WTC11 (cell line): ENCODE measurements around the gene TMPRSS3.

Experiments
- CTCF ChIP-seq: fragments of 200-600 bp; IDR thresholded peaks from 2 replicates; pipeline ENCODE4 v1.8.0; 2022; ENCODE audit warnings: antibody characterized with exemption
- FOXK1 ChIP-seq: sonication (generic); formaldehyde crosslinking; IDR thresholded peaks from 2 replicates; pipeline ENCODE4 v1.8.0; 2022; ENCODE audit warnings: mild to moderate bottlenecking, moderate library complexity, missing genetic modification reagents
- JAZF1 ChIP-seq: fragments of 250-450 bp; sonication (Bioruptor Pico); IDR thresholded peaks from 2 replicates; pipeline ENCODE4 v1.9.0; 2021; ENCODE audit warnings: moderate library complexity, mild to moderate bottlenecking, inconsistent platforms
- KAT7 ChIP-seq: sonication (generic); formaldehyde crosslinking; IDR thresholded peaks from 2 replicates; pipeline ENCODE4 v1.8.1; 2023; ENCODE audit warnings: missing genetic modification reagents, mild to moderate bottlenecking, borderline replicate concordance
- MAX ChIP-seq: sonication (generic); formaldehyde crosslinking; IDR thresholded peaks from 2 replicates; pipeline ENCODE4 v1.8.0; 2022; ENCODE audit warnings: mild to moderate bottlenecking, missing genetic modification reagents
- TP53 ChIP-seq: sonication (generic); formaldehyde crosslinking; IDR thresholded peaks from 2 replicates; pipeline ENCODE4 v1.8.1; 2023; ENCODE audit warnings: mild to moderate bottlenecking, missing genetic modification reagents
- ZNF317 ChIP-seq: sonication (generic); formaldehyde crosslinking; IDR thresholded peaks from 2 replicates; pipeline ENCODE4 v1.8.1; 2023; ENCODE audit warnings: low read depth, mild to moderate bottlenecking, moderate library complexity, missing genetic modification reagents, borderline replicate concordance

- TF ChIP-seq CTCF (no peak), FOXK1 (CRISPR knock-in tag) (no peak), ZNF317 (CRISPR knock-in tag) (no peak), MAX (CRISPR knock-in tag) (no peak), JAZF1 (CRISPR knock-in tag) (no peak), TP53 (CRISPR knock-in tag) (no peak), KAT7 (no peak)
Measured at GRCh38 chr21:42366292-42367010, 29.4 kb downstream of the TMPRSS3 start, which contains the start of gene TFF1.
